Thoracic aorta endothelial cell (primary cell): ENCODE results near the gene SLC16A14. TPM values are rescaled to one million over a fixed set of nuclear protein-coding genes. Genes with fewer than 3 reads are reported as not detected.

Experiments used
- small RNA-seq: library from RNA; depleted of rRNA; stranded (forward); fragments of <200 nt; gene quantifications from one replicate; pipeline ENCODE3, GENCODE V24; 2012
- total RNA-seq: library from RNA; depleted of rRNA; stranded (reverse); fragments of >200 nt; gene quantifications from 2 replicates; pipeline ENCODE4 v1.2.3, GENCODE V29; 2012

The SLC16A14 gene
- total RNA-seq, result 0.13 and 0.93 TPM in 2 replicates

DNA sequence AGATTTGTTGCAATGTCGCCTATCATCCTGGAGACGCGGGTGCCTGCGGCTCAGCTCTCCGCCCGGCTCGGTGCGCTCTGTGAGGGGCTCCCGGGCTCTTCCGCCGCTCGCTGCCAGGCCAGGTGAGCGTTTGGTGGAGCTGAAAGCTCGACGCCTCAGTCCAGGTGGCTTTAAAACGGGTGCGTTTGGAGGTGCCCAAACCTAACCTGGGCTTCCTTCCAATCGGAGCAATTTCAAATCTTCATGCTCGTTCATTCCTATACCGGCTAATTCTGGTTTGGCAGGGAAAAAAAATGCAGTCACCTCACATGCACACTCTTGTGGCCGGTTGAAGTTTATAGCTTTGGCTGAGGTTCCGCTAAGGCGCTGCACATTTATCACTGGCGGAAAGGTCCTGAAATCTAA is at the start of gene SLC16A14:
Gene SLC16A14 (minus strand): TSS at position 274 of the 405 bp plus-strand sequence. CDS start 9,572 bp downstream, outside the sequence.

Small RNAs within 50 kb of the gene (small RNA-seq; reads per million reads assigned to genes)
- gene RNY4P19, result not detected

Other genes starting within 250 kb of the SLC16A14 start
- gene TRIP12, start 146.9 kb downstream of the SLC16A14 start, total RNA-seq, result 348 and 389 TPM in 2 replicates
- gene FBXO36, start 146.4 kb downstream of the SLC16A14 start, total RNA-seq, result 1.6 TPM in 2 replicates
- 10.0 and 12.1 TPM in 2 replicates for gene SP110, start 151.1 kb upstream of the SLC16A14 start, total RNA-seq
- 0.66 TPM in 1 of 2 replicates, not detected in the other for gene SP140, start 156.8 kb upstream of the SLC16A14 start, total RNA-seq